WI38 (cell line): ENCODE measurements around the gene AP3B2.

Experiments used
- H3K4me3 ChIP-seq: 2 replicates; pipeline ENCODE4 v1.5.1; 2011; ENCODE audit warnings: low read depth, mild to moderate bottlenecking, control low read depth, low read length
- CTCF ChIP-seq: IDR thresholded peaks from 2 replicates; pipeline ENCODE4 v1.5.1; 2012; ENCODE audit warnings: low read depth, mild to moderate bottlenecking, control low read depth, low read length

Gene AP3B2

DNA sequence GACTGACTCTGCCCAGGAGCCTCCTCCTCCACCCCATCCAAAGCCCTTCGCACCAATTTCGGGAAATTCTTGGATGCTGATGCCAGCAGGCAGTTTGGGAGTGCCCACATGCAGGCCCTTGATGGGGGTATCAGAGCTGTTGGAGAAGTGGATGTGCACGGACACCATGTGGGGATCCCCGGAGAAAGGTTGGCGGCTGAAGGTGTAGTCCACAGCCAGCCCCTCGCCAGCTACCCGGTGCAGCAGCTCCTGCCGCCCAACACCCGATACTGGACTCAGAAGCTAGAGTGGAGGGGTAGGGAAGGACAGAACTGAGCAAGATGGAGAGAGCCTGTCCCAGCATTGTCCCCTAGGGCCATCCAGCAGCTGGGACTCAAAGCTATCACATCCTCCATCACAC lies 47.0 kb downstream of the AP3B2 start:
- TF ChIP-seq CTCF = no peak
- H3K4me3 ChIP-seq = no peak overlapping the region

GRCh38 chr15:82660378-82660777 lies 49.3 kb downstream of the AP3B2 start:
- no peak for TF ChIP-seq CTCF
- no peak overlapping the region for H3K4me3 ChIP-seq

- no peak overlapping the region for H3K4me3 ChIP-seq
- TF ChIP-seq CTCF = no peak
Measured at GRCh38 chr15:82656641-82657266, 52.9 kb downstream of the AP3B2 start.

GRCh38 chr15:82655606-82656005 lies 54.1 kb downstream of the AP3B2 start:
- no peak for TF ChIP-seq CTCF
- H3K4me3 ChIP-seq = no peak overlapping the region

DNA sequence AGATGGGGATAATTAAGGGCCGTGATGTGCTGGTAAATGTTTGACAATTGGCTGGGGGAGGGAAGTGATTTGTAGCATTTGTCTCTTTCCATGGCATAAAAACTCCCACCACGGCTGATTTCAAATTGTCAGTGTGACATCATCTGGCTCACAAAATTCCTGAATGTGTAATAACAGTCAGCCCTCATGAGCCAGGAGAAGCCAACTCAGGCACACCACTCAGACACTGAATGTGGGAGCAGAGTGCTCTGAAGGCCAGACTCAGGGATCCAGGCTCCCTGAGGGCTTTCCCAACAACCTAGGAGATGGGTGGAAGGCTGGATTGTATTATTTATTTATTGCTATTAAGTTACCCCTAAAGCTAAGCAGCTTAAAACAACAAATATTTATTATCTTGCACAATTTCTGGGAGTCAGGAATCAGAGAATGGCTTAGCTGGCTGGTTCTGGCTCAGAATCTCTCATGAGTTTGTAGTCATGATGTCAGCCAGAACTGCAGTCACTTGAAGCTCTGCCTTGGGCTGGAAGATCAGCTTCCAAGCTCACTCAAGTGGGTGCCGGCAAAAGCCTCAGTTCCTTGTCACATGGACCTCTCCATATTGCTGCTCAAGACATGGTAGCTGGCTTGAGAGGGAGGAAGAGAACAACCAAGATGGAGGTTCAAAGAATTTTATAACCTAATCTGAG lies 56.0 kb downstream of the AP3B2 start:
- no peak for TF ChIP-seq CTCF
- no peak overlapping the region for H3K4me3 ChIP-seq

- H3K4me3 ChIP-seq = no peak overlapping the region
- no peak for TF ChIP-seq CTCF
Measured at GRCh38 chr15:82651708-82652107, 58.0 kb downstream of the AP3B2 start.

GRCh38 chr15:82650046-82650670 lies 59.5 kb downstream of the AP3B2 start:
- no peak for TF ChIP-seq CTCF
- H3K4me3 ChIP-seq = no peak overlapping the region
